GM03348 (cell line): ENCODE measurements around the gene ZMYND19.
A peak's percentile ranks its signal among the peaks of the same experiment; 100 is the strongest.
"Not testable (repeated sequence)": the region's sequence is repeated elsewhere in the genome, so short reads cannot be mapped to it uniquely, and the experiment has no call there.

Source experiments
- DNase-seq: peaks from one replicate; pipeline ENCODE4 v3.0.0; 2012; ENCODE audit warnings: low spot score

Gene ZMYND19

DNA sequence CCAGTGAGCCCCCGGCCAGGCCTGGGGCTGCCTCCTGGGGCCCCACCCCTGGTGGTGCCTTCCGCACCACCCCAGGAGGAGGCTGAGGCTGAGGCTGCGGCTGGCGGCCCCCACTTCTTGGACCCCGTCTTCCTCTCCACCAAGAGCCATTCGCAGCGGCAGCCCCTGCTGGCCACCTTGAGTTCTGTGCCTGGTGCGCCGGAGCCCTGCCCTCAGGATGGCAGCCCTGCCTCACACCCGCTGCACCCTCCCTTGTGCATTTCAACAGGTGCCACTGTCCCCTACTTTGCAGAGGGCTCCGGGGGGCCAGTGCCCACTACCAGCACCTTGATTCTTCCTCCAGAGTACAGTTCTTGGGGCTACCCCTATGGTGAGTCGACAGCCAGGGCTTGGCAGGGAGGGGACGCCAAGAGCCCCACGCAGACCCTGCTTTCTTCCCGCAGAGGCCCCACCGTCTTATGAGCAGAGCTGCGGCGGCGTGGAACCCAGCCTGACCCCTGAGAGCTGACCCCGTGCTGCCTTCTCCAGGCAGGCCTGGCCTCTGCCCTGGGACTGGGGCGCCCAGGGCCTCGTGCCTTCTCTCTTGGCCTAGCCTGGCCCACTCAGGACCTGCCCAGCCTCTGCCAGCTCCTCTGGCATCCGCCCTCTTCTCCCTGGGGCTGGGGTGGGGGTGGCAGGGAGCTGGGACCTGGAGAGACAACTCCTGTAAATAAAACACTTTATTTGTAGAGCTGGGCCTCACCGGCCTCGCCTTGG lies 24.5 kb upstream of the ZMYND19 start:
- no peak for DNase-seq

DNA sequence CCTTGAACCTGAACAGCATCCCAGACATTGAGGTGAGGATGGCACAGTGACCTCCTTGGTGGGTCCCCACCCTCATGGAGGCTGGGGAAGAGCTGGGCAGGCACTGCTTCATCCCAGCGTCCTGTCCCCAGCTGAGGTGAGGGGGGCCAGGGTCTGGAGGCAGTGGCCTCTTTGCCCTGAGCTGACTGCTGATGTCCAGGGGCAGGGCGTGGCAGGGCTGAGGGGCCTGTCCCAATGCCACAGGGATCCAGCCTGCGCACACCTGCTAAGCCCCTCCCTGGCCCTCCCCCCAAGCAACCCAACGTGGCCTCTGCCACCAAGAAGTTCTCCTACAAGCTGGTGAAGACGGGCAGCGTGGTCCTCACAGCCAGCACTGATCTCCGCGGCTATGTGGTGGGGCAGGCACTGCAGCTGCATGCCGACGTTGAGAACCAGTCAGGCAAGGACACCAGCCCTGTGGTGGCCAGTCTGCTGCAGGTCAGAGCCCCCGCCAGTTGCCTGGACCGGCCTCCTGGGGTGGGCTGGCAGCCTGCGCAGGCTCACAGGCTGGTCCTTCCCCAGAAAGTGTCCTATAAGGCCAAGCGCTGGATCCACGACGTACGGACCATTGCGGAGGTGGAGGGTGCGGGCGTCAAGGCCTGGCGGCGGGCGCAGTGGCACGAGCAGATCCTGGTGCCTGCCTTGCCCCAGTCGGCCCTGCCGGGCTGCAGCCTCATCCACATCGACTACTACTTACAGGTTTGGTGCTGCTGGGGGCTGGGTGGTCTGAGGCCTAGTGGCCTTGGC lies 23.6 kb upstream of the ZMYND19 start:
- no peak for DNase-seq

DNA sequence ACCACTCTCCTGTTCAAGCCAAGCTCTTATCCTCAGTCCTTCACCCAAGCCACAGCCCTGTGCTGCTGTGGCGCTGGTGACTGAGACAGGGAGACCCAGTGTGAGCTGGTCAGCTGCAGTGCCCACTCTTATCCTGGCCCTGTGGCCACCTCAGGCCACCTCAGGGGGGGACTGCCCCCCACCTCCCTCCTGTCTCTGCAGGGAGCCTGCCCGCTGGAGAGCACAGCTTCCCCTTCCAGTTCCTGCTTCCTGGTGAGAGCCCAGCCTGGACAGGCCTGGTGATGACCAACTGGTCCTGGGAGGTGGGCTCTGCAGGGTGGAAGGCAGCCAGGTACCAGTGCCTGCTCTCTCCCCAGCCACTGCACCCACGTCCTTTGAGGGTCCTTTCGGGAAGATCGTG lies 22.9 kb upstream of the ZMYND19 start:
- no peak for DNase-seq

DNA sequence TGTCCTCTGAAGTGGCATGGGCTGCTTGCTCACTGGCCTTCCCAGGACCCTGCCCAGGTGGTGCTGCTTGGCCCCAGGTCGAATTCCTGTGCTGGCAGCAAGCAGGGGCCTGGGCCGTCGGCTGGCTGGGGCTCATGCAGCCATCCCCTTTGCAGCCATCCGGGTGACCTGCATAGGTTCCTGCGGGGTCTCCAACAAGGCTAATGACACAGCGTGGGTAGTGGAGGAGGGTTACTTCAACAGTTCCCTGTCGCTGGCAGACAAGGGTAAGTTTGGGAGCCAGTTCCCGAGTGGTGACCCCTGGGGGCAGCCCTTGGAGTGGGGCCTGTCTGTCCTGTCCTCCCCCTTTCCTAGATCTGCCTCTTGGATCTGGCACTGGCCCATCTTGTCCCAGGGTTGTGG lies 22.4 kb upstream of the ZMYND19 start:
- DNase-seq, result no peak

DNA sequence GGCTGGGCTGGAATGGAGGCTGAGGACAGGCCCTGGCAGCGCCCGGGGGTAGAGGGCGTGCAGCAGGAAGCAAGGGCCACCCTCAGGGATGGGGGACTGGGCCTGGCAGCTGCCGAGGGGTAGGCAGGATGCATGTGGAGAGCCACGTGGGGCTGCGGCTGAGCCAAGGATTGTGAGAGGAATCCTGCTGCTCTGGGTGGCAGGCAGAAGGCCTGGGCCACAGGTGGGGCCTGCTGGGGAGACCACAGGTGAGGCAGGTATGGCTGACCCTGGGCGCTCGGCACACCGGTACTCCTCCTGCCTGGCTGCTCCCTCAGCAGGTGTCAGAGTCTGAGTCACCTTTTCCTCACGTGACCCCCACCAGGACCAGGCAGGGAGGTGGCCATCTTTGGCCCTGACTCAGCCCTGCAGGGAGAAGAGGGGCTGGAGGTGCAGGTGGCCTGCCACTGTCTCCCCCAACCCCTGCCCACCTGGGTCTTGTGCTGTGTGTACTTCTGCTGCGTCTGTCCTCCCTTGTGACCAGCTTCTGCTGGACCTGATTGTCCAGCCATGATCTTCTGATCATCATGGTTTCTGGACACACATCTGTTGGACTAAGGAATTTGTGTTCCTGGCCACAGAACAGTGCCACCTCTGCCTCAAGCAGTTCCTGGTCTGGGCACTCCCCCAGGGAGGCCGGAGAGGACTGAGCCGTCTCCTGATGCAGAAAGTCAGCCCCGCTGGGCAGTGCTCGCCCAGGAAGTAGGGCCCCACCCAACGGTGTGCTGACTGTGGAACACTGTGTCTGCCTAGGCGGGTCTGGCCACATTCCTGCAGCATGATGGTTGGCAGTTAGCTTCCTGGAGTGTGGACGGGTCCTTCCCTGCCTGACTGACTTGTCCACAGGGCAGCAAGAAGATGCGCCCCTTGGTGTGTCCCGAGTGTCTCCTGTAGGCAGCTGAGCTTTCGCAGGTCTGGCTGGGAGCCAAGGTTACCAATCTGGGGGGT lies 21.6 kb upstream of the ZMYND19 start:
- peak; percentile 82 for DNase-seq

DNA sequence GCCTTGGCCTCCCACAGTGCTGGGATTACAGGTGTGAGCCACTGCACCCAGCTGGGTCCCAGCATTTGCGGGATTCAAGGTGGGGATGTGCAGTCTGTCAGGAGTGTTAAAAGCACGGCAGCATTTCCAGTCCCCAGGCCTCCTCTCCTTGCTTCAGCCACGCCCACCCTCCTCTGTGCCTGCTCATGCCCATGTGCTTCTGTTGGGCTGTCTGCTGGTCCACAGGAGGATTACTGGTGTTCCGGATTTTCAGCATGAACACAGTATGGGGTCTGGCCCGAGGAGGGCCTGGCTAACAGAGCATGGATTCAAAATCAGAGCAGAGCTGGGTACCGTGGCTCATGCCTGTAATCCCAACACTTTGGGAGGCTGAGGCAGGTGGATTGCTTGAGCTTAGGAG lies 20.6 kb upstream of the ZMYND19 start:
- DNase-seq, result no peak

DNA sequence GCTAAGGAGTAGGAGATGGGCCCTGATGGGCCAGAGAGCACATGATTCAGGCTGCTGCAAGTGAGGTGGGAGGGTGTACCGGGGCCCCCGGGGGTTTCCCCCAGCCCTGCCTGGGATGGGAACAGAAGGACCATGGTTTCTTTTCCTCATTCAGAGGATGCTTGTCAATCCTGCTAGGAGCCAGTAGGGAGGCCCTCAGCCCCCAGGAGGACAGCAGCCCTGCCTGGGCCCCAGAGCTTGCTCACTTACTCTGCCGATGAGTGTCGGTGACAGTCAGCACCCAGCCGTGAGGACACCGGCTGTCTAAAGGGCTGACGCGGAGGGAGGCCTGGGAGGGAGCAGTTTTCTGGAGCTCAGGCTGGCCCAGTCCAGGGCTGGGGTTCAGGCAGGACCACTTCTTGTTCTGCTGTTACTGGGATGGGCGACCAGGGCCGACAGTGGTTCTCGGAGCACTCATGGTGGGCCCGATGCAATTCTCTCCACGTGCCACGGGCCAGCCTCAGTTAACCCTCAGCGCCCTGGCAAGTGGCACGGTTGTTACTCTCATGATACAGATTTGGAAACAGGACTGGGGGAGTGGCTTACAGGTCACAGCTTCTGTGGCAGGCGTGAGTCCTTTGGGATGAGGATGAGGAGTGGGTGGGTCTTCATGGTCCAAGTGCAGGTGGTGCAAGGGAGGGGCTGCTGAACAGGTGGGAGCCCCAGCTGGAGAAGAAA lies 17.0 kb upstream of the ZMYND19 start:
- DNase-seq, result peak; percentile 24

DNA sequence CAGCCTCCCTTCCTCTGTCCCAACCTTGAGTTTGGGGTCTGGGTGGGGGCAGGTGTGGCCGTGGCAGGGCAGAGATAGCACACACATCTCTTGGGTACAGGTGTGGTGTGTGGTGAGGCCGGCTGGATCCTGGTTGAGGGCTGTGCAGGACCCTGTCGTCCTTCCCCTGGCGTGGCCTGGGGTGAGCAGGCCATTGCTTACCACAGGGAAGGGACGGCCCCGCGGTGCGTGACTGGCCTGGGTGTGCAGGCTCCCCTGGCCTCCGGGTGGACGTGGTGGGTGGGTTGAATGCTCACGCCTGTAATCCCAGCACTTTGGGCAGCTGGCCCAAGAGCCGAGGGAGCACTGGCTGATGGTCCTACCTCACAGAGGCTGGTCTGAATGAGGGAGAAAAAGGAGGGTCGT lies 16.4 kb upstream of the ZMYND19 start:
- no peak for DNase-seq

DNA sequence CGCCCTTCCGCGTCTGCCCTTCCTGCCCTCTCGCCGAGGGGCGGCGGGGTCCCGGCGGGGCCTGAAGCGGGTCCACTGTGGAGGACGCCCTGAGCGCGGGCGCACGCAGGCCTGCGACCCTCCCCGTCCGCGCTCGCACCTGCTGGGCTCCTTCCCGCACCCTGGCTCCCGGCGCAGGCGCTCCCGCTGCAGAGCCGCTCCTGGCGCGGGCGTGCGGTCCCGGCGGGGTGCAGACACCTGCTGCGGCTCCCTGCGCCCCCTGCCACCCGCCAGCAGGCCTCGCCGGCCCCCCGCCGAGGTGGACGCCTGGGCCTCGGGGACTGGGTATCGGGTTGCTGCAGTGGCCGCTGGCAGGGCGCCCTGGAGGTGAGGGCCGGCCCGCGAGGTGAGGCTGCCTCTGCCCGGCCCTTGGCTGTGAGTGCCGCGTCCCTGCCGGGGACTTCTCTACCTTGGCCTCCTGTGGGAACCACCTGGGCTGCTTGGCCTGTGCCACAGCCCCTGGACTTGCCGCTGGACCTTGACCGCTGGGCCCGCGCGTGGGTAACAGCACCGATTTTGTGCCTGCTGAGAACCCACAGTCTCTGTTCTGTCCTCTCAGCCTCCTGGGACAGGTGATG lies 15.8 kb upstream of the ZMYND19 start:
- peak; percentile 25 for DNase-seq

DNA sequence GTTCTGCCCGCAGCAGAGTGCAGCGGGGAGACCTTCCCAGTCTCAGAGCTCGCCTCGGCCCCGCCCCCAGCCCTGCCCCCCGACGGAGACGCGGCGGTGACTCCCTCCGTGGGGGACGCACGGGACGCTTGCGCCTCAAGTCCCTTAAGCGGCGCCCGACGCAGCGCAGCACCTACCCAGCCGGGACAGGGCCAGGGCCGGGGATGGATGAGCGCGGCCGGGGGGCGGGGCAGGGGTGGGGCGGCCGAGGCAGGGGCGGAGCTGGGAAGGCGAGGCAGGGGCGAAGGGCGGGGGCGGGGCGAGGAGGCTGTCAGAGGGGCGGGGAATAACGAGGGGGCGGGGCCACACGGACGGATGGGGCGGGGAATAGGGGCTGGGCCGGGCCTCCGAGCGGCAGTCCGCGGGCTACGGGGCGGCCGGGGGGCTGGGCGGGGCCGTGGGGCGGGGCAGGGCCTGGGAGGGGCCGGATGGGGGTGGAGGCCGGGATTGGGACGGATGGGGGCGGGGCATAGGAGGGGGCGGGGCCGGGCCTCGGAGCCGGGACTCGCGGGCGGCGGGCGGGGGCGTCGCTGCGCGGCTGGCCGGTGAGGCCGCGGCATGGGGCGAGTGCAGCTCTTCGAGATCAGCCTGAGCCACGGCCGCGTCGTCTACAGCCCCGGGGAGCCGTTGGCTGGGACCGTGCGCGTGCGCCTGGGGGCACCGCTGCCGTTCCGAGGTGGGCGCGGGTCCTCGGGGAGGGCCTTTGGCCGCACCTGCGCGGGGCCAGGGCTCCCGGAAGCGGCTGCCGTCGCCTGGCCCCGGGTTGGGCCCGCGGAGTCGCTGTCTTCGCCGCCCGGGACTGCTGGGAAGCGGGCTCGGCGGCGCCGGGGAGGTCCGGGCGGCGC lies 15.1 kb upstream of the ZMYND19 start, which contains the start of gene ARRDC1:
Gene ARRDC1 (plus strand): TSS at position 566 of the 884 bp plus-strand sequence. CDS start 32 bp downstream, at position 598.
- DNase-seq, result peak; percentile 99

DNA sequence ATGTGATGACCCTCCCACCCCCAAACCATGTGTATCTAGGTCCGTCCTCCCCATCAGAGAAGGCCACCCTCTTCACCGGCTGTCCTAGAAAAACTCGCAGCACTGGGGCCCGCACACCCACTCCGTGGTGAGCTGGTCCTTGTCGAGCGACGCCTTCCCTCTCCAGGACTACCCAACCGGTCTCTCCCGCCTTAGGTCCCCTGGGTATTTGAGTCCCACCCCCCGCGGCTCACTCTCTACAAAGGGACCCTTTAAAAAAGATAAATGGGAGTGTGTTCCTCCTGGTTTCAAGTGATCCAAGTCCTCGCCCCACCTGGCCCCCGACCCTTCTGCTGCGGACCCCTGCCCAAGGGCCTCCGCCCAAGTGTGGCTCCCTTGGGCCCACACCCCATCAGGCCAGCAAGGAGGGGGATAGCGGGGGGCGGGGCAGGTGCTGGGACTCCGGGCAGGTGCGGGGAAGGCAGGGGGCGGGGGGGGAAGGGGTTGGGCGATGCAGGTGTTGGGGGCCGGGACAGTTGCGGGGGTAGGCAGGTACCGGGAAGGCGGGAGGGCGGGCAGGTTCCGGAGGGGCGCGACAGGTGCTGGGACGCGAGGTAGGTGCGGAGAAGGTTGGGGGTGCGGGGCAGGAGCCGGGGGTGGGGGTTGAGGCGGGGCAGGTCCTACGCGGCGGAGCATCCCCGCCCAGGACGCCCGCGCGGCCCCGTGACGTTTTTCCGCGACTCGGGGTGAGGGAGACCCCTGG lies 14.2 kb upstream of the ZMYND19 start:
- DNase-seq, result no peak

DNA sequence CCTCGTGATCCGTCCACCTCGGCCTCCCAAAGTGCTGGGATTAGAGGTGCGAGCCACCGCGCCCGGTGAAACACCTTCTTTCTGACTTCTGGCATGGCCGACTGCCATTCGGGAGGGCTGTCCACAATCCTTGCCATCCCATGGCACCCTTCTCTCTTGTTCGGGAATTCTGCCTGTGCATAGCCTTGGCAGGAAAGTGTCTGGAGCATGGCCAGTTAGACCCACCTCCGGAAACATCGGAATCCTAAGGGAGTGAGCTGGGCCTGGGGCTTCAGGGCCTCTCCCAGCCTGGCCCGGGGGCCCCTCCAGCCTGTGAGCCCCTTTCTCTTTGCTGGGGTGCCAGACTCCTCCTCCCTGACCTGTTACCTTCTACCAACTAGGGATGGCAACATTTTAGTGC lies 13.6 kb upstream of the ZMYND19 start:
- no peak for DNase-seq

DNA sequence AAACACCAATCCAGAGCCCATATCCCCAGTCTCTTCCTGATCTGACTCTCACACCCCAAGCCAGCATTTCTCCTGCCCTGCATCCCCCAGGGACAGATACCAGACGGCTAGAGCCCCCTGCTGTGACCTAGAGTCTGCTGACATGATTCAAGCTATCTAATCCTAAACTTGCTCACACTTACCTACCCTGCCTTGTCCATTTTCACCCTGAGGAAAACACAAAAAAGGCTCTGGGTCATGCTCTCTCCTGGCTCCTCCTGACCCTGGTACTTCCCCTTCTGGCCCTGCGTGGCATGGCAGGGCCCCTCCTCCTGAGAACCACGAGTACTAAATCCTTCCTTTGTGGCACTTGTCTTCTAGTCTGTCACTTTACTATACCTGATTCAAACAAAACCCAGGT lies 12.3 kb upstream of the ZMYND19 start:
- no peak for DNase-seq

DNA sequence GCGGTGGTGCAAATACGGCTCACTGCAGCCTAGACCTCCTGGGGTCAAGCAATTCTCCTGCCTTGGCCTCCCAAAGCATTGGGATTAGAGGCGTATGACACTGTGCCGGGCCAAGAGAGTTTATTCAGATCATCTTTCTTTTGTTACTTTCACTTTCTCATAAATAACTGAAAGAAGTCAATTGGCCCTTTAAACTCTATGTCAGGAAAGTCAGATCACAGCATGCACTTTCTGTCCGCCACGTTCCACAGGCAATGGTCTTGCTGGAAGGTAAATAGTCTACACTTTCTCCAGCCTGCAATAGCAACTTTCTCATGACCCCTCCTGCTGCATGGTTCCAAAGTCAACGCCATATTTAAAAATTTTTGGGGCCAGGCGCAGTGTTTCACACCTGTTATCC lies 8.6 kb upstream of the ZMYND19 start:
- no peak for DNase-seq

DNA sequence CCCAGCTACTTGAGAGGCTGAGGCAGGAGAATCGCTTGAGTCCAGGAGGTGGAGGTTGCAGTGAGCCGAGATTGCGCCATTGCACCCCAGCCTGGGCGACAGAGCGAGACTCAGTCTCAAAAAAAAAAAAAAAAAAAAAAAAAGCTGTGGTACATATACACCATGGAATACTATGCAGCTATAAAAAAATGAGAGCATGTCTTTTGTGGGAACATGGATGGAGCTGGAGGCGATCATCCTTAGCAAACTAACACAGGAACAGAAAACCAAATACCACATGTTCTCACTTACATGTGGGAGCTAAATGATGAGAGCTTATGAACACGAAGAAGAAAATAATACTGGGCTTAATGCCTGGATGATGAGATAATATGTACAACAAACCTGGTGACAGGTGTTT lies 6.3 kb upstream of the ZMYND19 start:
- not testable (repeated sequence) for DNase-seq

DNA sequence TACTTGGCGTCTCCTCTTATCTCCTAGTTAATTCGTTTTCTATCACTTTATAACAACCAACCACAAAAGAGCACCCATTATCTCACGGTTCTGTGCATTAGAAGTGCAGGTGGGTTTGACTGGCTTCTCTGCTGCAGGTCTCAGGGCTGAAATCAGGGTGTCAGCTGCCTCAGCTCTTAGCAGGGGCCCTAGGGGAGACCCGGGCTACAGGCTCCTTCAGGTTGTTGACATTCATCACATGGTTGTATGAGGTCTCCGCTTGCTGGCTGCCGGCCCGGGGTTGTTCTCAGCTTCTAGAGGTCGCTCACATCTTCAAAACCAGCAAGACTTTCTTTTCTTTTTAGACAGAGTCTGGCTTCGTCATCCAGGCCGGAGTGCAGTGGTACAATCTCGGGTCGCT lies 2.9 kb upstream of the ZMYND19 start:
- DNase-seq, result no peak

DNA sequence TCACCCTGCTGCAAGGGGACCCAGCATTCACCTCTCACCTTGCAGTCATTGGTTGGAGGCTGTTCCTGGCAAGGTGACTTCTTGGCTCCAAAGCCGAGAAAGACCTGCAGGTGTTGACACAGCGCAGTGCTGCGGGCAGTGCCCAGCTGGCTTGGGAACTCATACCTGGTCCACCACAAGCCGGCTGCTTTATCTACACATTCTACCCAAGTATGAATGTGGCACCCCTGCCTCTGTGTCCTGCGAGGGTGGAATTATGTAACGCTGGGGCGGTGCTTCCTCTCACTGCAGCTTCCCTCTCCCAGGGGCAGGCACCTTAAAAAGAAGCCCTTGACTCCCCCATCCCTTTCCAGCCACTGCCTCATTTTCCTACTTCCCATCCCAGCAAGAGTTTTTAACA lies 2.5 kb upstream of the ZMYND19 start:
- no peak for DNase-seq

DNA sequence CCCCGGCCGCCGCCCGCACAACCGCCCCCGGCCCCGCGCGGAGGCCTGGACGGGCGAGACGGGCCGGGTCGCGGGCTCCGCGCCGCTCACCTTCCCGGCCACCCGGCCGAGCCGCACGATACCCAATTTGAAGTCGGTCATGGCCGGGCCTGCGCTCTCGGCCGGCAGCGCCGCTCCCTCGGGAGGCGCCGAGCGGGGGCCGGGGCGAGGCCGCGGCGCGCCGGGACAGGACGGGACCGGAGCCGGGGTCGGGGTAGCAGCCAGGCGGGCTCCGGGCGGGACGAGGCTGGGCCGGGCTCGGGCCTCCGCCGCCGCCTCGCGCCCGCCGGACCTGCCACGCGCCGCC lies 216 bp downstream of the ZMYND19 start:
- no peak for DNase-seq

DNA sequence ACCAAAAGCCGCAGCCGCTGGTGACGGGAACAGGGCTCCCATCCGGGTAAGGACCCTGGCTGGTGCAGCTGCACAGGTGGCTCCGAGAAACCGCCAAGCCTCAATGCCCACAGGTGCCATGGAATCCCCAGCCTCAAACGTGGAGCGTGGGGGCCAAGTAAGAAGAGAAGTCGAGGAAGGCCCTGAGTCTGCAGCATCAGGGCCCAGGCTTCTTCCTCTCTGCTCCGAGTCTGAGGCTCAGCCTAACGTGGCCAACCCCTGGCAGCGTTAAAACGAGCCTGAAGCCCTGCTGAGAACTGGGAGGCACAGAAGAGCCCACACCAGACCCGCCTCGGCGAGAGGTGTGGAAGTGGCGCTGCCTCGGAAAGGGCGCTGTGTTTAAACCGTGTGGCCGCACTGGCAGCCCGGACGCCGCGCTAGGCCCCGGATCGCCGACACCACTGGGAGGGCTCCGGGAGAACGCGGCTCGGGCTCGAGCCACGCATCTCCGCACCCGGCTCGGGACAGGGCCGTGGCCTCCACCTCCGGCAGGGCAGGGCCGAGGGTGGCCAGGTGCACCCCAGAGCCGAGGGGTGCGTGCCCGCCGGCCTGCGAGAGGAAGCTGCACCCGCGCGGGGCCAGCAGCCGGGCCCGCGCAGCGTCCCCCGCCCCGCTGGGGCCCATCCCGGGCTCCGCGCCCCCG lies 730 bp downstream of the ZMYND19 start:
- peak; percentile 56 for DNase-seq
